AG20443 (cell line): ENCODE measurements around the gene SIRT1.
"Not testable (repeated sequence)": the region's sequence is repeated elsewhere in the genome, so short reads cannot be mapped to it uniquely, and the experiment has no call there.

Experiments used
- DNase-seq: peaks from one replicate; pipeline ENCODE4 v3.0.0; 2012; ENCODE audit warnings: low spot score, mixed read lengths

SIRT1 gene

DNA sequence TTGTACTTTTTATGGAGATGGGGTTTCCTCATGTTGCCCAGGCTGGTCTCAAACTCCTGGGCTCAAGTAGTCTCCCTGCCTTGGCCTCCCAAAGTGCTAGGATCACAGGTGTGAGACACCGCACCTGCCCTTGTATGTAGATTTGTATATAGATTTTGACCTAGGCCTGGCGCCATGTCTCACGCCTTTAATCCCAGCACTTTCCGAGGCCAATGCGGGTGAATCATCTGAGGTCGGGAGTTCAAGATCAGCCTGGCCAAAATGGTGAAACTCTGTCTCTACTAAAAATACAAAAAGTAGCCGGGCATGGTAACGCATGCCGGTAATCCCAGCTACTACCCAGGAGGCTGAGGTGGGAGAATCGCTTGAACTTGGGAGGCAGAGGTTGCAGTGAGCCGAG lies 7.0 kb upstream of the SIRT1 start:
- DNase-seq = not testable (repeated sequence)

DNA sequence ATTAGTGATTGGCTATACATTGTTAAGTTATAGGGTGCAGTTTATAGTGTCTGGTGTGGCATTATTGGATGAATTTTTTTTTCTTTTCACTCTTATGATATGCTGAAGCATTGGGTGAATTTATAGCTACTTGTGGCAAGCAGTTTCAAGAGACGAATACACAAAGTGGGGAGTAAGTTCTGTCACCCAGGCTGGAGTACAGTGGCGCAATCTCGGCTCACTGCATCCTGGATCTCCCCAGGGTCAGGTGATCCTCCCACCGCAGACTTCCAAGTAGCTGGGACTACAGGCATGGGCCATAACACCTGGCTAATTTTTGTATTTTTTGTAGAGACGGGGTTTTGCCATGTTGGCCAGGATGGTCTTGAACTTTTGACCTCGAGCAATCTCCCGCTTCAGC lies 6.3 kb upstream of the SIRT1 start:
- no peak for DNase-seq

DNA sequence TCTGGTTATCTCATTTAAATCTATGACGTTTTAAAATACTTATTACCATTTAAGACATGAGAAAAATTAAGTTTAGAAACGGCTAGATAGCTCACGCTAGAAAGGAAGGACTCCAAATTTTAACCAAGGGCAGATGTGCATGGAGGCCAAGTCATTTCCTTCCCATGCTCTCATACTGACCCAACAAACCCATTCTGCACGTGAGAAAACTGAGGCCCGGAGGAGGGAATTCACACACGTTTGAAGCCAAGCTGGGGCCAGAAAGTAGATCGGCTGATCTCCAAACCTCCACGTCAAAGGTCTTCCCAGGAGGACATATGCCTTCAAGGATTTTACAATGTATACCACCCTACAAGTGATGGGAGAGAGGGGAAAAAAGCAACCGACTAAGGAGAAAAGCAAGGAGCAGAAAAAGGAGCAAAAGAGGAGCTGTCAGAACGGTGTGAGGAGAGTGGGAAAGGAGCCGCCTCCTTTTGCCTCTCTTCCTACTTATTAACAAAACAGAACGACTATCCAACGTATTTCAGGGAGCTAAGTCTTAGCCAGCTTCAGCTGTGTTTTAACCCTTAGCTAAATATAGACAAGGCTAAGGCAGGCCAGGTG lies 645 bp upstream of the SIRT1 start:
- peak; percentile 29 for DNase-seq

DNA sequence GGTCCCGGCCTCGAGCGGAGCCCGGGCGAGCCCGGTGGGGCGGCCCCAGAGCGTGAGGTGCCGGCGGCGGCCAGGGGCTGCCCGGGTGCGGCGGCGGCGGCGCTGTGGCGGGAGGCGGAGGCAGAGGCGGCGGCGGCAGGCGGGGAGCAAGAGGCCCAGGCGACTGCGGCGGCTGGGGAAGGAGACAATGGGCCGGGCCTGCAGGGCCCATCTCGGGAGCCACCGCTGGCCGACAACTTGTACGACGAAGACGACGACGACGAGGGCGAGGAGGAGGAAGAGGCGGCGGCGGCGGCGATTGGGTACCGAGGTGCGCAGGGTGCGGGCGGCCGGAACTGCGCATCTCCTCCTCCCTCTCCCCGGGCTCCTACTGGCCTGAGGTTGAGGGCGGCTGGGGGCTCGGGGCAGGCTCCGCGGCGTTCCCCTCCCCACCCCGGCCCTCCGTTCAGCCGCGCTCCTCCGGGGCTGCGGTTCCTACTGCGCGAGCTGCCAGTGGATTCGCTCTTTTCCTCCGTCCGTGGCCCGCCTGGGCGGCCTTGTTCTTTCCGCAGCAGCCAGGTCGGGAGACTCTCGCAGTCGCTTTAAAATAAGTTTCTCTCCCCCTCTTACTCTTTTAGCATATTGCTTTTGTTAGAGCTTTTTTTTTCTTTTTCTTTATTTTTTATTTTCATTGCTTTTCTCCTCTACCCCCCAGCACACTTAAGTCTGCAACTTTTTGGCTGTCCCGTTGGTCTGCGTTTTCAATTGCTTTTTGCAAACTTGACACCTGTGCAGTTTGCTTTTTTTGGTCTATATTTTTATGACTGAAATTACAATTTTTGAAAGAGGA lies 600 bp downstream of the SIRT1 start:
- peak; percentile 80 for DNase-seq

DNA sequence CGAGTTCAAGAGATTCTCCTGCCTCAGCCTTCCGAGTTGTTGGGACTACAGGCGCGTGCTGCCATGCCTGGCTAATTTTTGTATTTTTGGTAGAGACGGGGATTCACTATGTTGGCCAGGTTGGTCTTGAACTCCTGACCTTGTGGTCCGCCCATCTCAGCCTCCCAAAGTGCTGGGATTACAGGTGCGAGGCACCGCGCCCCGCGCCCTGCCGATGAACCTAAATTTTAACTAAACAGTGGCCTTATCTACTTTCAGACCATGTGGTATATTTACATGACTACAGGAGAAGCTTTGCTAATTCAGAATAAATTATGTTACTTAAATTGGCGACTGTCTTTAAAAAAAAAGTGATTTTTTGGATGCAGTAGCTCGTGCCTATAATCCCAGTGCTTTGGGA lies 9.2 kb downstream of the SIRT1 start:
- no peak for DNase-seq

DNA sequence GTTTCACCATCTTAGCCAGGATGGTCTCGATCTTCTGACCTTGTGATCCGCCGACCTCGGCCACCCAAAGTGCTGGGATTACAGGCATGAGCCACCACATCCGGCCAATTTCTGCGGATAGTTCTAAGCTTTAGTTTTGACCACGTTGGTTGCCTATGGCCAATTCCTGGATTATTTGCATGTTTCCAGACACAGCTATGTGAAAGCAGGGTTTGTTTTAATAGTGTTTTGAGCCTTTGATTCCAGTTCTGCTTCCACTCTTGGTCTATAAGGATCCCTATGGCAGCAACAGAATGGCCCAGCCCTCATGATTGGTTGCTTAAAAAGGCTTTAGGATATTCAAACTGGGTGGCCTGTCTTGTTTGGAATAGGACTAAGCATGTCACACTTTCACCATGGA lies 19.1 kb downstream of the SIRT1 start:
- DNase-seq = no peak

DNA sequence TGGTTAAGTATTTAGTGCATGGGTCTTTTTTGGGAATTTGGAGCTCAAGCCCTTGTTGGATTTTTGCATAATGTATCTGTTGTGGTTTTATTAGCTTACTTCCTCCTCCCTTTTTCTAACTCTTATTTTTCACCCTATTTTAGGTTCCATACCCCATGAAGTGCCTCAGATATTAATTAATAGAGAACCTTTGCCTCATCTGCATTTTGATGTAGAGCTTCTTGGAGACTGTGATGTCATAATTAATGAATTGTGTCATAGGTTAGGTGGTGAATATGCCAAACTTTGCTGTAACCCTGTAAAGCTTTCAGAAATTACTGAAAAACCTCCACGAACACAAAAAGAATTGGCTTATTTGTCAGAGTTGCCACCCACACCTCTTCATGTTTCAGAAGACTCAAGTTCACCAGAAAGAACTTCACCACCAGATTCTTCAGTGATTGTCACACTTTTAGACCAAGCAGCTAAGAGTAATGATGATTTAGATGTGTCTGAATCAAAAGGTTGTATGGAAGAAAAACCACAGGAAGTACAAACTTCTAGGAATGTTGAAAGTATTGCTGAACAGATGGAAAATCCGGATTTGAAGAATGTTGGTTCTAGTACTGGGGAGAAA lies 28.0 kb downstream of the SIRT1 start:
- DNase-seq = peak; percentile 18

DNA sequence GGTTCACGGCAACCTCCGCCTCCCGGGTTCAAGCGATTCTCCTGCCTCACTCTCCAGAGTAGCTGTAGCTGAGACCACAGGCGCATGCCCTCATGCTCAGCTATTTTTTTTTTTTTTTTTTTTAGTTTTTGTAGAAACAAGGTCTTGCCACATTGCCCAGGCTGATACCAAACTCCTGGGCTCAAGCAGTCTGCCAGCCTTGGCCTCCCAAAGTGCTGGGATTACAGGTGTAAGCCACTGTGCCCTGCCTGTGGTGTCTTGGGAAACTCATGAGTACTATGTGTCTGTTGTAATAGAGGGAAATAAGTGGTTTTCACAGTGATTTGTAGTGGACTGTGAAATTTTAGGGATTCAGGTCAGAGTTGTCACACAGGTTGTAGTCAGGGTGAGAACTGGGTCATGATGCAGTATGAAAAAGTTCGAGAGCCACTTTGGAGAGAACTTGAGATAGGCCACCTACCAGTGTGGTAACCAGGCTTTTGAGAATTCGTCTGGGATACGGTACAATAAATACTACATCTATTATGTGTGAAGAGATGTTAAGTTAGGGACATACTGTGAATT lies 30.4 kb downstream of the SIRT1 start:
- DNase-seq = no peak

DNA sequence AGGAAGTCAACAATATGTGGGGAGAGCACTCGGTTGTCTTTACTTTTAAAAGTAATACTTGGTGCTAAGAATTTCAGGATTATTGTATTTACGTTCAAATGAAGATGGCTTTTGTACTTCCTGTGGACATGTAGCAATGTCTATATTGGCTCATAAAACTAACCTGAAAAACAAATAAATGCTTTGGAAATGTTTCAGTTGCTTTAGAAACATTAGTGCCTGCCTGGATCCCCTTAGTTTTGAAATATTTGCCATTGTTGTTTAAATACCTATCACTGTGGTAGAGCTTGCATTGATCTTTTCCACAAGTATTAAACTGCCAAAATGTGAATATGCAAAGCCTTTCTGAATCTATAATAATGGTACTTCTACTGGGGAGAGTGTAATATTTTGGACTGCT lies 32.7 kb downstream of the SIRT1 start:
- no peak for DNase-seq

DNA sequence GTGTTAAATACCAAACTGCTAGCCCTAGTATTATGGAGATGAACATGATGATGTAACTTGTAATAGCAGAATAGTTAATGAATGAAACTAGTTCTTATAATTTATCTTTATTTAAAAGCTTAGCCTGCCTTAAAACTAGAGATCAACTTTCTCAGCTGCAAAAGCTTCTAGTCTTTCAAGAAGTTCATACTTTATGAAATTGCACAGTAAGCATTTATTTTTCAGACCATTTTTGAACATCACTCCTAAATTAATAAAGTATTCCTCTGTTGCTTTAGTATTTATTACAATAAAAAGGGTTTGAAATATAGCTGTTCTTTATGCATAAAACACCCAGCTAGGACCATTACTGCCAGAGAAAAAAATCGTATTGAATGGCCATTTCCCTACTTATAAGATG lies 33.2 kb downstream of the SIRT1 start:
- DNase-seq = no peak

DNA sequence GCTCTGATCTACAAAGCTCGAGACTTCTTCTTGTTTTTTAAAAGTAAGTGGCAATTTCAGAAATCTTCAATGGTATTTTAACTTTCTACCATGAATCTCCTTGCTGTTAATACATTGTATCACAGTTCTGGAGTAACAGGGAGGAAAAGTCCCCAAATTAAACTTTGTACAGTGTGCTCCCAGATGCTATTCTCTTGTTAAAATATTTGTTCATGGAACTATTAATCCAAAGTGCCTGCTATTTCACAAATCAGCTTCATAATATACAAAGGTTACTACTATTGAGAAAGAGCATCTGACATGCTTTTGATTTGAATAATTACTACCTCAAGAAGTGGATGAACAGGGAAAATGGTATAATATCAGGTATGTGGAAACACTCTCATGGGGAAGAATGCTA lies 36.6 kb downstream of the SIRT1 start:
- no peak for DNase-seq

DNA sequence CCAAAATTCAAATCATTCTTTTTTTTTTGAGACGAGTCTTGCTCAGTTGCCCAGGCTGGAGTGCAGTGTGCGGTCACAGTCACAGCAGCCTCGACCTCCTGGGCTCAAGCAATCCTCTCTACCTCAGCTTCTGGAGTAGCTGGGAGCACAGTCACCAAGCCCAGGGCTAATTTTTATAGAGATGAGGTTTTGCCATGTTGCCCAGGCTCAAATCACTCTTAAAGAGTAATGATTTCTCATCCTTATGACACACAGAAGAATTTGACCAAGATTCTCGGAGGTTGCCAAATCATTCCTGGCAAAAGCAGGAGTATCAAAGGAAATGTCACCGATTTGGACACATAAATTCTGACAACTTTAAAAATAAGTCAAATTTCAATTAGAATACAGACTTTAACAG lies 39.1 kb downstream of the SIRT1 start:
- peak; percentile 19 for DNase-seq

DNA sequence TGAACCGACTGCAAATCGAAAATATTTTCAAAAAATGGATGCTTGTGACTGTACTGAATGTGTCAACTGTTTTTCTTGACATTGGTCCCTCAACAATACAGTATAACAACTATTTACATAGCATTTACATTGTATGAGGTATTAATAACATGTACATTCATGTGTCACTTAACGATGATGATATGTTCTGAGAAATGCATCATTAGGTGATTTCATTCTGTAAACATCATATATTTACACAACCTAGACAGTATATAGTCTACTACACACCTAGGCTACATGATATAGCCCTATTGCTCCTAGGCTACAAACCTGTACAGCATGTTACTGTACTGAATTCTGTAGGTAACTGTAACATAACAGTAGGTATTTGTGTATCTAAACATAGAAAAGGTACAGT lies 39.7 kb downstream of the SIRT1 start:
- no peak for DNase-seq

DNA sequence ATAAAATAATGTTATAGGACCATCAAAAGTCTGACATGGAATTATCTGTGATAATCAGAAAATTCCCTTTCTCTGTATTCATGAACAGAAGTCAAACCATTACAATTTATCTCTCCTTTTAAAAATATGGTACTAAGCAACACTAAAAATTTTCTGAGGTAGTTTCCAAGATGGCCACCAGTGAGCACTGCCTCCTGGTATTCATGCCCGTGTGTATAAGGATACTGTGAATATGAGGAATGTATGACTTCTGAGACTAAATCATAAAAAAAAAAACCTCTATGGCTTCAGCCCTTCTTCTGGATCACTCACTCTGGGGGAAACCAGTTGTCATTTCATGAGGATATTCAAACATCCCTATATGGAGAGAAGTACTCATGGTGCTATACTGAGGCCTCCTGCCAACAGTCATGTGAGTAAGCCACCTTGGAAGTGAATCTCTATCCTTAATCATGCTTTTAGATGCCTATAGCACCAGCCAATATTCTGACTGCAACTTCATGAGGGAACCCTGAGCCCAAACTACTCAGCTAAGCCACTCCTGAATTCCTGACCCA lies 41.1 kb downstream of the SIRT1 start:
- peak; percentile 30 for DNase-seq

DNA sequence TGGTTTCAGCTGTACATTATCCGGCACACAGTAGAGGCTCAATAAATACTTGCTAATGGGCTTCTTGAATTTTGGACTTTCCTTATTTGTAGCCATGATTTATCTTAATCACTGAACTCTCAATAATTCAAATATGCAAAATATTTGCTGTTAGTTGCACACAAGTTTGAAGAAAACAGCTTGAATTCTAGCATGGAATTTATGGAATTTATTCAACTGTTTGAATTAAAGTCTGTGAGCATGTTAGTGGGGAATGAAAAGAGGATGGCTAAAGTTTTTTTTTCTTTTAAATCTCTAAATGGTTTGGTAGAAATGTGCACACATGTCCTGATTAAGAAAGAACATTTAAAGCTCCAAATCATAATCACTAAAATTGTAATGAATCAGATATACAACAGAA lies 42.5 kb downstream of the SIRT1 start:
- peak; percentile 39 for DNase-seq

DNA sequence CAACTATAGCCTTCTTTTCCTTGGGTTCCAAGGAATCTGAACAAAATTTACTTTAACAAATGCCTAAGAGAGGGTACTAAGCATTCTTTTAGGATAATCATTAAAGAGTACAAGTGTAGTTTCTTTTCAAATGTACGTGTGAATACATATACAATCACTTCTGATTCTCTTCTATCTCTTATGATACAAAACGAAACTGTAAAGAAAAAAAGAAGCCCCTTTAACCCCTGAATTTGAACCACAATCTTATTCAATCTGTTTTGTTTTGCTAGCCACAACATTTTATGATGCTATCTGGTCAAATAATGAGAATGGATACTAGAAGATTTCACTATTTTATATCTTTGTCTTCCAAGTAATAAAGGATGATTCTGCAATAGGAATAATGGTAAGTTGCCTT lies 48.7 kb downstream of the SIRT1 start:
- DNase-seq = no peak

DNA sequence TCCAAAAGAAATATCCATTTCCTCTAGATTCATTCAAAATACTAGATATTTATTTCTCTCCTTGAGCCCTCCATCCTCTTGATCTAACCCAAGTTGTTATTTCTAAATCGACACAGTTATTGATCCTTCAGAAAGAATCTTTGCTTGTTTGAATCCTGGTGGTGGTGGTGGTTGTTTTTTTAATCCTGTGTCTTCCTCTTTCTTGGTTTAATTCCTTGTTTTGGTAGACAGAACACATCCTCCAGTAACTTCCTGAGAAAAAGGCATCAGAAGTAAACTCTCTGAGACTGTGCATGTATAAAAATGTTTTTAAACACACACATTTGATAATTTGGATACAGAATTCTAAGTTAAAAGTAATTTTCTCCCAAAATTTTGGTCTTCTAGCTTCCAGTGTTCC lies 49.9 kb downstream of the SIRT1 start:
- no peak for DNase-seq

DNA sequence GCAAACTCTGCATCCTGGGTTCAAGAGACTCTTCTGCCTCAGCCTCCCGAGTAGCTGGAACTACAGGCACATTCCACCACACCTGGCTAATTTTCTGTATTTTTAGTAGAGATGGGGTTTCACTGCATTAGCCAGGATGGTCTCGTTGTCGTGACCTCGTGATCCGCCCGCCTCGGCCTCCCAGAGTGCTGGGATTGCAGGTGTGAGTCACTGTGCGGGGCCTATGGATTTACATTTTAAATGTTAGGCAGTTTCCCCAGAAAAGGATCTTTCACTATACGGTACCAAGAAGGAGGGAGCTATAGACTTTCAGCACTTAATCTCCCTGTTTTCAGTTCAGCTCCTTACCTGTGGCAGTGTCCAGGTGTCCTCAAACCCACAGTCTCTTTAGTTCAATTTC lies 50.8 kb downstream of the SIRT1 start:
- DNase-seq = no peak

DNA sequence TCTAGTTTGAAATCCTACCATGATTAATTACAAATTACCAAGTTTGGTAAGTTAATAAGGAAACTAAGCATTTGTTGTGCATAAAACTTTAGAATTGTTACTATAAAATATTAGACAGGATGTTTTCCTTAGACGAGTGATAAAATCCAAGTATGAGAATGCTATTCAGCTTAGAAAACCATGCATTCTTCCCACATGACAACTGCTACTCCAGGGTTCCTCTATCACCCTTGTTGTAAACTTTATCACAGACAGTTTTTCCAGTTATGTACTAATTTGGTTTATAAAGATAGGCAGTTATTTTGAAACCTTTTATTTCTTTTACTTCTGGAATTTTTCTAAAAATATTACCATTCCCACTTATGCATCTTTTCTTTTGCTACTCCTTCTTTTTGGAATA lies 52.0 kb downstream of the SIRT1 start:
- peak; percentile 14 for DNase-seq

DNA sequence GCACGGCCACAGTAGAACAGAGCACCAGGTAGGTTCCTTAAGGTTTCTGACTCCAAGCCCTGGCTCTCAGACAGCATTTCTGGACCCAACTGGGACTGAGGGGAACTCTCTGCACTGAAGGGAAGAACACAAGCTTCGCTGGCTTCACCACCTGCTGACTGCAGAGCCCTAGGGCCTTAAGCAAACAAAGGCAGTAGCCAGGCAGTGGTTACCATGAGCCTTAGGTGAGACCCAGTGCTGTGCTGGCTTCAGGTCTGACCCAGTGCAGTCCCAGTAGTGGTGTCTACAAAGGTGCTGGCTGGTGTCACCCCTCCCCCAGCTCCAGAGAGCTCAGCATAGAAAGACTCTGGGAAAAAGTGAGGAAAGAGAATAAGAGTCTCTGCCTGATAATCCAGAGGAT lies 59.5 kb downstream of the SIRT1 start:
- DNase-seq = no peak

DNA sequence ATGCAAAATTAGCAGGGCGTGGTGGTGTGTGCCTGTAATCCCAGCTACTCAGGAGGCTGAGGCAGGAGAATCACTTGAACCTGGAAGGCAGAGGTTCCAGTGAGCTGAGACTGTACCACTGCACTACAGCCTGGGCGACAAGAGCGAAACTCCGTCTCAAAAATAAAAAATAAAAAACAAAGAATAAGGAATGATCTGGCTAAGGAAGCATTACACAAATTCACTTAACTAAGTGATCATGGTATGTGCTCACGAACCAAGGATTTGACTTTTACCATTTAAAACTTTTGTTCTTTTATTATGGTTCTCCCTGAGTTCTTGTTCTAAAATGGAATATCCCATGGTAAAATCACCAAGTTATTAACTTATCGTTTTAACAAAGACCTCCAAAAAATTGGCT lies 71.2 kb downstream of the SIRT1 start:
- DNase-seq = no peak

DNA sequence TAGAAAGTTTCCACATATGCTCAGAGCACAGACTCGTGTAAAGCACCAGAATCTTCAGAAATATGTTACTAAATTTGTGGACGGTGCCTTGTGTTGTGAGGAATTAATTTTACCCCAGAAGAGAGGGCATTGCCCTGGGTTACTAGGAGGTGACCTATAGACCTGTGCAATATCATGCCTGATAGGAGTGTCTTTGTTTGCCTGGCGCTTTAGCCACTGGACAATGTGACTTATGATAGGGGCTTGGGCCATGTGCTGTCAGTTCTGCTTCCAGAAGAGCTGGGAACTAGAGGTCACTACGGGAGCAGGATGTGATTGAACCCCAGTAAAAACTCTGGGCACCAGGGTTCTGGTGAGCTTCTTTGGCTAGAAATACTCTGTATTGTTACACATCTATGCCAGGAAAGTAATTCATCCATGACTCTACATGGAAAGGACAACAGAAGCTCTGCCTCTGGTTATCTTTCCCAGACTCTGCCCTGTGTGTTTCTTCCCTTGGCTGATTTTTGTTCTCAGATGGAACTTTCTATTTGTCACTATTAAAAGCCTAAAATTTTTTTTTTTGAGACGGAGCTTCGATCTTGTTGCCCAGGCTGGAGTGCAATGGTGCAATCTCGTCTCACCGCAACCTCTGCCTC lies 75.5 kb downstream of the SIRT1 start:
- DNase-seq = no peak
